Peyer's patch (tissue), 4 donors: ENCODE results near the gene CWF19L2. TPM values are rescaled to one million over a fixed set of nuclear protein-coding genes. Genes with fewer than 3 reads are reported as not detected.

ENCODE experiments used
- DNase-seq, 3 donors: peaks; one replicate each; pipeline ENCODE4 v3.0.0-alpha.2; 2017 to 2019
- H3K27ac ChIP-seq, 4 donors: fragments of 200-600 bp; sonication (generic); one replicate each; pipeline ENCODE4 v1.5.1; 2016 to 2019
- H3K27me3 ChIP-seq, 2 donors: fragments of 200-600 bp; sonication (generic); one replicate each; pipeline ENCODE4 v1.5.1; 2019
- H3K36me3 ChIP-seq, 3 donors: fragments of 200-600 bp; sonication (generic); one replicate each; pipeline ENCODE4 v1.5.1; 2016 to 2019
- H3K4me1 ChIP-seq, 4 donors: fragments of 200-600 bp; sonication (generic); one replicate each; pipeline ENCODE4 v1.5.1; 2016 to 2019
- H3K4me3 ChIP-seq, 4 donors: fragments of 200-600 bp; sonication (generic); 1 replicate in 3 of 4; 2 replicates in 1 of 4; pipeline ENCODE4 v1.5.1; 2016 to 2019; ENCODE audit warnings: mild to moderate bottlenecking in 1 of 4
- H3K9me3 ChIP-seq, 4 donors: fragments of 200-600 bp; sonication (generic); one replicate each; pipeline ENCODE4 v1.5.1; 2016 to 2019; ENCODE audit warnings: mild to moderate bottlenecking in 1 of 4
- CTCF ChIP-seq, 6 experiments: fragments of 450-650 bp in 4 of 6; fragments of 200-600 bp in 2 of 6; sonication (generic) in 1 of 6; IDR thresholded peaks; one replicate each; pipeline ENCODE4 v1.5.1; 2017 to 2019; ENCODE audit warnings: antibody characterized with exemption in 6 of 6, mild to moderate bottlenecking in 3 of 6, moderate library complexity in 1 of 6
- POLR2A ChIP-seq, 2 donors: fragments of 450-650 bp; IDR thresholded peaks; one replicate each; pipeline ENCODE4 v1.5.1; 2017; ENCODE audit warnings: antibody characterized with exemption in 2 of 2, mild to moderate bottlenecking in 2 of 2, moderate library complexity in 2 of 2
- total RNA-seq, 4 donors: library from RNA; depleted of rRNA; stranded (reverse); fragments of >200 nt; gene quantifications; one replicate each; pipeline ENCODE4 v1.1.0, GENCODE V29; 2016

CWF19L2 gene
- total RNA-seq, 4 donors from 2014 or later, result 13.1 to 79.2 (median 17.5) TPM

GRCh38 chr11:107372439-107372838, 85.2 kb downstream of the CWF19L2 start:
- H3K9me3 ChIP-seq, result no peaks in the 10 kb centered on the region
- H3K27ac ChIP-seq, result no peak overlapping the region
- H3K27me3 ChIP-seq, result no peaks in the 10 kb centered on the region
- H3K4me1 ChIP-seq, result no peaks in the 10 kb centered on the region
- TF ChIP-seq POLR2A (IDR thresholded peaks at IDR 0.05), result no peak
- no peak for TF ChIP-seq CTCF (IDR thresholded peaks at IDR 0.05)
- no peak for DNase-seq
- H3K4me3 ChIP-seq, result no peak overlapping the region
- H3K36me3 ChIP-seq, result no peaks in the 10 kb centered on the region

DNA sequence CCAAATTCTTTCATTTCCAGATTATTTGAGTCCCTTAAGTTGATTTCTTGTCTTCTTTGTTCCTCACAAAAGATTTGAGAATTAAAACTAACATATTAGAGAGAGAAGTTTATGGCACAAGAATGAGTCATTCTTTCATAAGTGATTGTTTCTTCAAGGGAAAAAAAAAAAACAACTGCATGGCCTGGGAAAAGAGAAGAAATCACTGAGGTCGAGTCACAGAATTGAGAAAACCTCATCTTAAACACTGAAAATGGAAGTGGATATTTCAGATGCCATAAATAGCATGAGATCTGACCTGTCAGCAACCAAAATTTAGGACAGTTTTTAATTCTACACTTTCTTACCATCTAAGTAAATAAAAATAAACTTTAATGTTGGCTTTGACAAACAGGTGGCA, 87.2 kb downstream of the CWF19L2 start:
- Histone ChIP-seq H3K36me3 (no peaks in the 10 kb centered on the region), H3K27me3 (no peaks in the 10 kb centered on the region), H3K27ac (no peak overlapping the region), H3K9me3 (no peaks in the 10 kb centered on the region), H3K4me1 (no peaks in the 10 kb centered on the region), H3K4me3 (no peak overlapping the region)
- TF ChIP-seq CTCF (IDR thresholded peaks at IDR 0.05) (no peak), POLR2A (IDR thresholded peaks at IDR 0.05) (no peak)
- no peak for DNase-seq

- Histone ChIP-seq H3K27me3 (no peaks in the 10 kb centered on the region), H3K27ac (no peak overlapping the region), H3K36me3 (no peaks in the 10 kb centered on the region), H3K4me1 (no peaks in the 10 kb centered on the region), H3K4me3 (no peak overlapping the region), H3K9me3 (no peaks in the 10 kb centered on the region)
- TF ChIP-seq POLR2A (IDR thresholded peaks at IDR 0.05) (no peak), CTCF (IDR thresholded peaks at IDR 0.05) (no peak)
- no peak for DNase-seq
Observed at GRCh38 chr11:107359701-107360100, 97.9 kb downstream of the CWF19L2 start.

DNA sequence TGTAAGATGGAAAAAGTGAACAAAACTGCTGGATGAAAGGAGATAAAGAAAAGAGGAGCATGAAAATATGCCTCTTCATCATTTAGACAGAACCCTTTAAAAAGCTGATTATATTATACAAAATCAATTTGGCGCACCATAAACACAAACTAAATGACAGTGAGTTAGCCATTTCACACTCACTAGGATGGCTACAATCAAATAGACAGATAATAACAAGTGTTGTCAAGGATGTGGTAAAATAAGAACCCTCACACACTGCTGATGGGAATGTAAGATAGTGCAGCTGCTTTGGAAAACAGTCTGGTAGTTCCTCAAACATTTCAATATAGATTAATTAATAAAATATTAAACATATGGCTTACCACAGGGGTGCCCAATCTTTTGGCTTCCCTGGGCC, 99.7 kb downstream of the CWF19L2 start:
- H3K9me3 ChIP-seq, result no peaks in the 10 kb centered on the region
- TF ChIP-seq POLR2A (IDR thresholded peaks at IDR 0.05), result no peak
- no peak for TF ChIP-seq CTCF (IDR thresholded peaks at IDR 0.05)
- H3K4me1 ChIP-seq, result no peaks in the 10 kb centered on the region
- H3K27ac ChIP-seq, result no peak overlapping the region
- no peaks in the 10 kb centered on the region for H3K36me3 ChIP-seq
- no peak overlapping the region for H3K4me3 ChIP-seq
- H3K27me3 ChIP-seq, result no peaks in the 10 kb centered on the region
- DNase-seq, result no peak

DNA sequence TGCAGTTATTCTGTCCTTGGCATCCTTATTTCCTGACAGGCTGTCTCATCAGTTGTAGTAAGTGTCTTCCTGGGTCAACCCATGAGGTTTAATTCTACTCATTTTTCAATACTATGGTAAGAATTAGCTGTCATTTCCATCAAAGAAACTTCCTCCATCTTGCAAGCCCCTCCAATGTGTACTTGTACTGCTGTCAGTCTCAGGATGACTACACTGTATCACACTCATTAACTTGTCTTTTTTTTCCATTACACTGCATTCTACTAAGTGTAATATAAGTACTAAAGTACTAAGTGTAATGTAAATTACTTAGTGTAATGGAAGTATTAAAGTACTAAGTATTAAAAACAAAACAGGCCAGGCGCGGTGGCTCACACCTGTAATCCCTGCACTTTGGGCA, 102.8 kb downstream of the CWF19L2 start:
- Histone ChIP-seq H3K4me3 (no peak overlapping the region), H3K36me3 (no peaks in the 10 kb centered on the region), H3K27ac (no peak overlapping the region), H3K4me1 (no peaks in the 10 kb centered on the region), H3K27me3 (no peaks in the 10 kb centered on the region), H3K9me3 (no peaks in the 10 kb centered on the region)
- no peak for DNase-seq
- TF ChIP-seq POLR2A (IDR thresholded peaks at IDR 0.05), result no peak
- TF ChIP-seq CTCF (IDR thresholded peaks at IDR 0.05), result no peak

GRCh38 chr11:107337917-107338316, 119.7 kb downstream of the CWF19L2 start:
- H3K27me3 ChIP-seq, result no peaks in the 10 kb centered on the region
- DNase-seq, result no peak
- H3K4me1 ChIP-seq, result no peaks in the 10 kb centered on the region
- H3K36me3 ChIP-seq, result peaks cover 0 to 10% (median 0%) of the 10 kb centered on the region in 3 donors
- H3K9me3 ChIP-seq, result no peaks in the 10 kb centered on the region
- H3K27ac ChIP-seq, result no peak overlapping the region
- TF ChIP-seq CTCF (IDR thresholded peaks at IDR 0.05) (no peak), POLR2A (IDR thresholded peaks at IDR 0.05) (no peak)
- H3K4me3 ChIP-seq, result no peak overlapping the region
